BLaER1 (cell line): ENCODE data around the gene RECQL5.

Experiments
- H3K27ac ChIP-seq: shearing (Covaris generic); formaldehyde crosslinking; 2 replicates; pipeline ENCODE4 v1.8.1; 2022
- H3K27me3 ChIP-seq: shearing (Covaris generic); formaldehyde crosslinking; 2 replicates; pipeline ENCODE4 v1.8.1; 2022
- H3K36me3 ChIP-seq: shearing (Covaris generic); formaldehyde crosslinking; 2 replicates; pipeline ENCODE4 v1.8.1; 2022
- H3K4me1 ChIP-seq: shearing (Covaris generic); formaldehyde crosslinking; 2 replicates; pipeline ENCODE4 v1.8.1; 2022
- H3K4me2 ChIP-seq: shearing (Covaris generic); formaldehyde crosslinking; 2 replicates; pipeline ENCODE4 v1.8.1; 2022
- H3K4me3 ChIP-seq: shearing (Covaris generic); formaldehyde crosslinking; 2 replicates; pipeline ENCODE4 v1.8.1; 2022
- H3K9ac ChIP-seq: shearing (Covaris generic); formaldehyde crosslinking; 2 replicates; pipeline ENCODE4 v1.8.1; 2022
- H3K9me3 ChIP-seq: shearing (Covaris generic); formaldehyde crosslinking; 2 replicates; pipeline ENCODE4 v1.8.1; 2022
- H4K20me1 ChIP-seq: shearing (Covaris generic); formaldehyde crosslinking; 2 replicates; pipeline ENCODE4 v1.8.1; 2022
- Cebpa-rat ChIP-seq: shearing (Covaris generic); IDR thresholded peaks from 2 replicates; pipeline ENCODE4 v1.8.1; 2022

RECQL5 gene

GRCh38 chr17:75614556-75615270 is 52.2 kb downstream of the RECQL5 start:
- H4K20me1 ChIP-seq = no peaks in the 10 kb centered on the region
- H3K36me3 ChIP-seq = peaks cover 99% of the 10 kb centered on the region

GRCh38 chr17:75614006-75614405 is 52.9 kb downstream of the RECQL5 start:
- Histone ChIP-seq H3K27ac (no peak overlapping the region), H3K27me3 (no peaks in the 10 kb centered on the region), H3K36me3 (peaks cover 96% of the 10 kb centered on the region), H3K4me2 (no peak overlapping the region), H3K4me3 (no peak overlapping the region), H4K20me1 (no peaks in the 10 kb centered on the region), H3K9ac (no peak overlapping the region), H3K9me3 (no peaks in the 10 kb centered on the region), H3K4me1 (no peaks in the 10 kb centered on the region)
- no peak for TF ChIP-seq Cebpa-rat

More at GRCh38 chr17:75614556-75615270, 52.2 kb downstream of the RECQL5 start:
- Histone ChIP-seq H3K9me3 (no peaks in the 10 kb centered on the region), H3K4me2 (no peak overlapping the region), H3K27me3 (no peaks in the 10 kb centered on the region), H3K4me1 (no peaks in the 10 kb centered on the region), H3K4me3 (no peak overlapping the region), H3K9ac (no peak overlapping the region), H3K27ac (no peak overlapping the region)
- no peak for TF ChIP-seq Cebpa-rat

GRCh38 chr17:75612906-75613626 is 53.9 kb downstream of the RECQL5 start:
- H3K36me3 ChIP-seq = peaks cover 91% of the 10 kb centered on the region
- no peak for TF ChIP-seq Cebpa-rat
- no peak overlapping the region for H3K4me3 ChIP-seq
- H3K4me1 ChIP-seq = no peaks in the 10 kb centered on the region
- H3K9ac ChIP-seq = no peak overlapping the region
- H3K9me3 ChIP-seq = no peaks in the 10 kb centered on the region
- no peak overlapping the region for H3K27ac ChIP-seq
- no peaks in the 10 kb centered on the region for H3K27me3 ChIP-seq
- no peak overlapping the region for H3K4me2 ChIP-seq
- no peaks in the 10 kb centered on the region for H4K20me1 ChIP-seq

- Histone ChIP-seq H3K36me3 (peaks cover 89% of the 10 kb centered on the region), H3K27ac (no peak overlapping the region), H3K4me1 (no peaks in the 10 kb centered on the region), H3K9ac (no peak overlapping the region), H3K4me2 (no peak overlapping the region), H3K4me3 (no peak overlapping the region), H4K20me1 (no peaks in the 10 kb centered on the region), H3K9me3 (no peaks in the 10 kb centered on the region), H3K27me3 (no peaks in the 10 kb centered on the region)
- TF ChIP-seq Cebpa-rat = no peak
These were observed 55.0 kb downstream of the RECQL5 start for GRCh38 chr17:75611851-75612429.

GRCh38 chr17:75610103-75610984 is 56.6 kb downstream of the RECQL5 start:
- Histone ChIP-seq H3K27me3 (no peaks in the 10 kb centered on the region), H4K20me1 (no peaks in the 10 kb centered on the region), H3K9me3 (no peaks in the 10 kb centered on the region), H3K4me1 (no peaks in the 10 kb centered on the region), H3K36me3 (peaks cover 84% of the 10 kb centered on the region), H3K9ac (peak overlapping the region; percentile 34; the same call in 1 of the 2 replicates), H3K27ac (no peak overlapping the region), H3K4me3 (no peak overlapping the region), H3K4me2 (no peak overlapping the region)
- no peak for TF ChIP-seq Cebpa-rat

GRCh38 chr17:75607086-75607485 is 59.9 kb downstream of the RECQL5 start:
- Histone ChIP-seq H3K27me3 (no peaks in the 10 kb centered on the region), H3K9ac (no peak overlapping the region), H3K36me3 (peaks cover 69% of the 10 kb centered on the region), H3K4me2 (no peak overlapping the region), H3K9me3 (no peaks in the 10 kb centered on the region), H3K27ac (no peak overlapping the region), H3K4me1 (no peaks in the 10 kb centered on the region), H3K4me3 (no peak overlapping the region), H4K20me1 (peaks cover 7% of the 10 kb centered on the region; the same call in 1 of the 2 replicates)
- no peak for TF ChIP-seq Cebpa-rat

GRCh38 chr17:75605790-75606189 is 61.2 kb downstream of the RECQL5 start:
- H3K36me3 ChIP-seq = peaks cover 63% of the 10 kb centered on the region
- no peak overlapping the region for H3K4me3 ChIP-seq
- no peaks in the 10 kb centered on the region for H3K4me1 ChIP-seq
- no peak for TF ChIP-seq Cebpa-rat
- H3K4me2 ChIP-seq = no peak overlapping the region
- H3K27me3 ChIP-seq = no peaks in the 10 kb centered on the region
- H3K27ac ChIP-seq = no peak overlapping the region
- peaks cover 16% of the 10 kb centered on the region; the same call in 1 of the 2 replicates for H4K20me1 ChIP-seq
- no peak overlapping the region for H3K9ac ChIP-seq
- no peaks in the 10 kb centered on the region for H3K9me3 ChIP-seq

- peaks cover 19% of the 10 kb centered on the region; the same call in 1 of the 2 replicates for H4K20me1 ChIP-seq
- H3K27me3 ChIP-seq = no peaks in the 10 kb centered on the region
- no peaks in the 10 kb centered on the region for H3K9me3 ChIP-seq
- no peak overlapping the region for H3K27ac ChIP-seq
- peaks cover 51% of the 10 kb centered on the region for H3K36me3 ChIP-seq
- no peak overlapping the region for H3K9ac ChIP-seq
- H3K4me1 ChIP-seq = no peaks in the 10 kb centered on the region
- H3K4me2 ChIP-seq = no peak overlapping the region
- H3K4me3 ChIP-seq = no peak overlapping the region
- TF ChIP-seq Cebpa-rat = no peak
These were observed 62.8 kb downstream of the RECQL5 start for GRCh38 chr17:75604034-75604695.

- H3K4me3 ChIP-seq = no peak overlapping the region
- H3K36me3 ChIP-seq = peaks cover 45% of the 10 kb centered on the region
- no peaks in the 10 kb centered on the region for H3K9me3 ChIP-seq
- no peak overlapping the region for H3K27ac ChIP-seq
- no peak overlapping the region for H3K9ac ChIP-seq
- no peaks in the 10 kb centered on the region for H3K4me1 ChIP-seq
- no peaks in the 10 kb centered on the region for H3K27me3 ChIP-seq
- TF ChIP-seq Cebpa-rat = no peak
- H4K20me1 ChIP-seq = peaks cover 26% of the 10 kb centered on the region; the same call in 1 of the 2 replicates
- no peak overlapping the region for H3K4me2 ChIP-seq
These were observed 63.8 kb downstream of the RECQL5 start for GRCh38 chr17:75603123-75603522.
